Measurements from ENCODE around the gene CNTN4.
A peak's percentile ranks its signal among the peaks of the same experiment; 100 is the strongest.

CNTN4 gene

GRCh38 chr3:2343031-2343682 is 244.5 kb downstream of the CNTN4 start:
- no peak for TF ChIP-seq CTCF (IDR thresholded peaks at IDR 0.05; ENCODE audit: insufficient read depth, low read depth, low read length, missing control alignments)
- no peak overlapping the region for H3K4me3 ChIP-seq (ENCODE audit: low read length)
- DNase-seq (ENCODE audit: low read depth) = no peak

- TF ChIP-seq CTCF (IDR thresholded peaks at IDR 0.05; ENCODE audit: insufficient read depth, low read depth, low read length, missing control alignments) = no peak
- no peak for DNase-seq (ENCODE audit: low read depth)
- H3K4me3 ChIP-seq (ENCODE audit: low read length) = no peak overlapping the region
These were observed 253.6 kb downstream of the CNTN4 start for GRCh38 chr3:2352134-2352762.

- peak; percentile 22 for DNase-seq (ENCODE audit: low read depth)
- no peak overlapping the region for H3K4me3 ChIP-seq (ENCODE audit: low read length)
- TF ChIP-seq CTCF (IDR thresholded peaks at IDR 0.05; ENCODE audit: insufficient read depth, low read depth, low read length, missing control alignments) = no peak
These were observed 256.0 kb downstream of the CNTN4 start for GRCh38 chr3:2354702-2355101.

- DNase-seq (ENCODE audit: low read depth) = no peak
- no peak overlapping the region for H3K4me3 ChIP-seq (ENCODE audit: low read length)
- TF ChIP-seq CTCF (IDR thresholded peaks at IDR 0.05; ENCODE audit: insufficient read depth, low read depth, low read length, missing control alignments) = no peak
These were observed 257.8 kb downstream of the CNTN4 start for GRCh38 chr3:2356298-2356950.

GRCh38 chr3:2360815-2361214 is 262.1 kb downstream of the CNTN4 start:
- no peak for TF ChIP-seq CTCF (IDR thresholded peaks at IDR 0.05; ENCODE audit: insufficient read depth, low read depth, low read length, missing control alignments)
- no peak for DNase-seq (ENCODE audit: low read depth)
- H3K4me3 ChIP-seq (ENCODE audit: low read length) = no peak overlapping the region

- no peak for DNase-seq (ENCODE audit: low read depth)
- no peak for TF ChIP-seq CTCF (IDR thresholded peaks at IDR 0.05; ENCODE audit: insufficient read depth, low read depth, low read length, missing control alignments)
- H3K4me3 ChIP-seq (ENCODE audit: low read length) = no peak overlapping the region
These were observed 263.5 kb downstream of the CNTN4 start for GRCh38 chr3:2362122-2362521.

All from epithelial cell of esophagus (primary cell).